Neural cell (in vitro differentiated cells): ENCODE results near the gene SMTNL2. TPM values are rescaled to one million over a fixed set of nuclear protein-coding genes. Genes with fewer than 3 reads are reported as not detected.

Experiments used
- H2AFZ ChIP-seq: fragments of 200-600, 300-800 bp; sonication (generic), shearing (Covaris generic); 2 replicates; pipeline ENCODE4 v1.6.0; 2014; ENCODE audit warnings: low read depth, mild to moderate bottlenecking, antibody characterized with exemption, low read length, moderate library complexity
- H3F3A ChIP-seq: fragments of 200-600 bp; shearing (Covaris generic); 2 replicates; pipeline ENCODE4 v1.6.1; 2016; ENCODE audit warnings: mild to moderate bottlenecking, moderate library complexity, mixed read lengths, antibody characterized with exemption, low read length; ENCODE audit not compliant: insufficient read depth, poor library complexity, severe bottlenecking
- H3K27ac ChIP-seq: fragments of 200-600, 300-800 bp; sonication (generic), shearing (Covaris generic); 2 replicates; pipeline ENCODE4 v1.5.1; 2014; ENCODE audit warnings: mild to moderate bottlenecking, low read length, moderate library complexity
- H3K27me3 ChIP-seq: fragments of 300-800, 200-600 bp; sonication (generic), shearing (Covaris generic); 2 replicates; pipeline ENCODE4 v1.6.0; 2014; ENCODE audit warnings: mild to moderate bottlenecking, low read depth, low read length, moderate library complexity; ENCODE audit not compliant: insufficient read depth
- H3K36me3 ChIP-seq: fragments of 300-800, 200-600 bp; sonication (generic), shearing (Covaris generic); 2 replicates; pipeline ENCODE4 v1.5.1; 2014; ENCODE audit warnings: mild to moderate bottlenecking, antibody characterized with exemption, low read length, moderate library complexity; ENCODE audit not compliant: insufficient read depth
- H3K4me2 ChIP-seq: fragments of 300-800, 200-600 bp; sonication (generic), shearing (Covaris generic); 2 replicates; pipeline ENCODE4 v1.6.0; 2014; ENCODE audit warnings: mild to moderate bottlenecking, low read length
- H3K4me3 ChIP-seq: fragments of 300-800, 200-600 bp; sonication (generic), shearing (Covaris generic); 2 replicates; pipeline ENCODE4 v1.5.1; 2014; ENCODE audit warnings: mild to moderate bottlenecking, low read length, moderate library complexity
- H3K79me2 ChIP-seq: fragments of 200-600 bp; shearing (Covaris generic); replicated peaks from 2 replicates; pipeline ENCODE4 v1.6.0; 2014; ENCODE audit warnings: mild to moderate bottlenecking, low read length, moderate library complexity; ENCODE audit not compliant: insufficient read depth
- H3K9ac ChIP-seq: fragments of 300-800, 200-600 bp; sonication (generic), shearing (Covaris generic); 2 replicates; pipeline ENCODE4 v1.6.1; 2016; ENCODE audit warnings: mild to moderate bottlenecking, low read length, mixed read lengths
- H3K9me2 ChIP-seq: fragments of 200-600 bp; shearing (Covaris generic); 2 replicates; pipeline ENCODE4 v1.6.1; 2016; ENCODE audit warnings: mild to moderate bottlenecking, low read length, mixed read lengths; ENCODE audit not compliant: insufficient read depth
- H3K9me3 ChIP-seq: fragments of 200-600, 300-800 bp; sonication (generic), shearing (Covaris generic); 2 replicates; pipeline ENCODE4 v1.6.1; 2016; ENCODE audit warnings: mild to moderate bottlenecking, mixed run types, low read length, moderate library complexity, mixed read lengths
- H4K20me1 ChIP-seq: fragments of 200-600 bp; shearing (Covaris generic); 2 replicates; pipeline ENCODE4 v1.6.1; 2016; ENCODE audit warnings: mild to moderate bottlenecking, mixed run types; ENCODE audit not compliant: insufficient read depth
- CTCF ChIP-seq: fragments of 450-650 bp; IDR thresholded peaks from 2 replicates; pipeline ENCODE4 v1.5.1; 2014; ENCODE audit warnings: antibody characterized with exemption, mild to moderate bottlenecking, moderate library complexity; ENCODE audit not compliant: poor library complexity, severe bottlenecking
- EP300 ChIP-seq: fragments of 450-650 bp; conservative IDR thresholded peaks from 2 replicates; pipeline ENCODE4 v1.6.1; 2014; ENCODE audit warnings: antibody characterized with exemption, mild to moderate bottlenecking, moderate library complexity; ENCODE audit not compliant: poor library complexity, severe bottlenecking
- EZH2 ChIP-seq: fragments of 200-600, 300-800 bp; shearing (Covaris generic), sonication (generic); IDR thresholded peaks from 2 replicates; pipeline ENCODE4 v1.6.1; 2014; ENCODE audit warnings: antibody characterized with exemption, low read length, borderline replicate concordance, mild to moderate bottlenecking; ENCODE audit not compliant: insufficient read depth, poor library complexity, severe bottlenecking
- MXI1 ChIP-seq: fragments of 450-650 bp; conservative IDR thresholded peaks from 2 replicates; pipeline ENCODE4 v1.6.1; 2014; ENCODE audit warnings: antibody characterized with exemption, mild to moderate bottlenecking; ENCODE audit not compliant: poor library complexity, severe bottlenecking
- POLR2AphosphoS5 ChIP-seq: IDR thresholded peaks from 2 replicates; pipeline ENCODE4 v1.6.1; 2012
- RAD21 ChIP-seq: fragments of 450-650 bp; conservative IDR thresholded peaks from 2 replicates; pipeline ENCODE4 v1.6.1; 2014; ENCODE audit warnings: antibody characterized with exemption, mild to moderate bottlenecking, moderate library complexity
- REST ChIP-seq: IDR thresholded peaks from 2 replicates; pipeline ENCODE4 v1.6.1; 2012; ENCODE audit warnings: borderline replicate concordance
- SMC3 ChIP-seq: fragments of 450-650 bp; conservative IDR thresholded peaks from 2 replicates; pipeline ENCODE4 v1.6.1; 2014; ENCODE audit warnings: antibody characterized with exemption, mild to moderate bottlenecking, moderate library complexity; ENCODE audit not compliant: poor library complexity
- TAF1 ChIP-seq: IDR thresholded peaks from 2 replicates; pipeline ENCODE4 v1.6.1; 2012; ENCODE audit warnings: low read depth
- polyA plus RNA-seq: library from polyadenylated mRNA; depleted of rRNA; stranded (reverse); fragments of >200 nt; gene quantifications from 2 replicates; pipeline ENCODE4 v1.2.3, GENCODE V29; 2014

The SMTNL2 gene
- polyA plus RNA-seq, 1 donor from 2014 or later = 0.81 TPM

- H3K9ac ChIP-seq = no peak overlapping the region
- no peak overlapping the region for H2AFZ ChIP-seq
- H3K27ac ChIP-seq = no peak overlapping the region
- no peaks in the 10 kb centered on the region for H4K20me1 ChIP-seq
- H3K9me2 ChIP-seq = no peaks in the 10 kb centered on the region
- H3F3A ChIP-seq = no peaks in the 10 kb centered on the region
- no peak overlapping the region for H3K4me3 ChIP-seq
- TF ChIP-seq RAD21 (no peak), EZH2 (no peak), CTCF (no peak), EP300 (no peak), POLR2AphosphoS5 (no peak), SMC3 (no peak), REST (no peak), TAF1 (no peak), MXI1 (no peak)
- no peak overlapping the region for H3K4me2 ChIP-seq
- H3K79me2 ChIP-seq = no peaks in the 10 kb centered on the region
- H3K9me3 ChIP-seq = no peaks in the 10 kb centered on the region
- no peaks in the 10 kb centered on the region for H3K36me3 ChIP-seq
- H3K27me3 ChIP-seq = no peaks in the 10 kb centered on the region
Measured at GRCh38 chr17:4616476-4616875, 32.1 kb downstream of the SMTNL2 start.

- Histone ChIP-seq H3K27ac (no peak overlapping the region), H3K4me3 (no peak overlapping the region), H3F3A (no peaks in the 10 kb centered on the region), H3K36me3 (no peaks in the 10 kb centered on the region), H3K9me3 (no peaks in the 10 kb centered on the region), H3K79me2 (no peaks in the 10 kb centered on the region), H4K20me1 (no peaks in the 10 kb centered on the region), H3K9me2 (no peaks in the 10 kb centered on the region), H3K9ac (no peak overlapping the region), H2AFZ (no peak overlapping the region), H3K27me3 (no peaks in the 10 kb centered on the region), H3K4me2 (no peak overlapping the region)
- TF ChIP-seq CTCF (no peak), SMC3 (no peak), EP300 (no peak), EZH2 (no peak), RAD21 (no peak), TAF1 (no peak), POLR2AphosphoS5 (no peak), REST (no peak), MXI1 (no peak)
Measured at GRCh38 chr17:4617090-4617489, 32.8 kb downstream of the SMTNL2 start.
